ACC112 (cell line): Measurements from ENCODE around the gene FGFRL1.

Source experiments
- H2AFZ ChIP-seq: fragments of 200-600 bp; sonication (generic); one replicate; pipeline ENCODE4 v1.6.0; 2017; ENCODE audit warnings: antibody characterized with exemption, low read length; ENCODE audit not compliant: unreplicated experiment
- H3K27ac ChIP-seq: fragments of 200-600 bp; sonication (generic); 2 replicates; pipeline ENCODE4 v1.5.1; 2014; ENCODE audit warnings: low read depth, mild to moderate bottlenecking, antibody characterized with exemption, low read length, moderate library complexity
- H3K27me3 ChIP-seq: fragments of 200-600 bp; sonication (generic); 2 replicates; pipeline ENCODE4 v1.6.1; 2014; ENCODE audit warnings: mild to moderate bottlenecking, antibody characterized with exemption, low read length, moderate library complexity, mixed read lengths; ENCODE audit not compliant: insufficient read depth
- H3K36me3 ChIP-seq: fragments of 200-600 bp; sonication (generic); 2 replicates; pipeline ENCODE4 v1.6.1; 2016; ENCODE audit warnings: mild to moderate bottlenecking, antibody characterized with exemption, low read length, moderate library complexity, mixed read lengths; ENCODE audit not compliant: insufficient read depth
- H3K4me1 ChIP-seq: fragments of 200-600 bp; sonication (generic); one replicate; pipeline ENCODE4 v1.6.1; 2016; ENCODE audit warnings: low read length, mixed read lengths; ENCODE audit not compliant: insufficient read depth, unreplicated experiment, control insufficient read depth
- H3K4me3 ChIP-seq: fragments of 200-600 bp; sonication (generic); 2 replicates; pipeline ENCODE4 v1.5.1; 2014; ENCODE audit warnings: mild to moderate bottlenecking, low read depth, low read length
- H3K79me2 ChIP-seq: fragments of 200-600 bp; sonication (generic); one replicate; pipeline ENCODE4 v1.6.0; 2016; ENCODE audit warnings: low read length; ENCODE audit not compliant: control insufficient read depth, unreplicated experiment, insufficient read depth

FGFRL1 gene

GRCh38 chr4:1022051-1022738 is 10.8 kb downstream of the FGFRL1 start:
- no peaks in the 10 kb centered on the region for H3K79me2 ChIP-seq
- H3K27ac ChIP-seq: no peak overlapping the region
- H3K4me1 ChIP-seq: no peaks in the 10 kb centered on the region
- no peak overlapping the region for H3K4me3 ChIP-seq
- no peak overlapping the region for H2AFZ ChIP-seq
- no peaks in the 10 kb centered on the region for H3K27me3 ChIP-seq
- H3K36me3 ChIP-seq: peaks cover 8% of the 10 kb centered on the region; the same call in 1 of the 2 replicates

GRCh38 chr4:1022739-1023066 is 11.3 kb downstream of the FGFRL1 start:
- peaks cover 8% of the 10 kb centered on the region; the same call in 1 of the 2 replicates for H3K36me3 ChIP-seq
- no peak overlapping the region for H2AFZ ChIP-seq
- no peaks in the 10 kb centered on the region for H3K27me3 ChIP-seq
- H3K27ac ChIP-seq: no peak overlapping the region
- no peak overlapping the region for H3K4me3 ChIP-seq
- no peaks in the 10 kb centered on the region for H3K79me2 ChIP-seq
- no peaks in the 10 kb centered on the region for H3K4me1 ChIP-seq

- Histone ChIP-seq H3K36me3 (peaks cover 8% of the 10 kb centered on the region; the same call in 1 of the 2 replicates), H3K79me2 (no peaks in the 10 kb centered on the region), H3K27me3 (no peaks in the 10 kb centered on the region), H2AFZ (no peak overlapping the region), H3K4me3 (no peak overlapping the region), H3K27ac (no peak overlapping the region), H3K4me1 (no peaks in the 10 kb centered on the region)
Measured at GRCh38 chr4:1023075-1023640, 11.7 kb downstream of the FGFRL1 start.

GRCh38 chr4:1023895-1024740 is 12.7 kb downstream of the FGFRL1 start:
- H2AFZ ChIP-seq: no peak overlapping the region

GRCh38 chr4:1024882-1025545 is 13.6 kb downstream of the FGFRL1 start:
- Histone ChIP-seq H3K79me2 (no peaks in the 10 kb centered on the region), H3K4me1 (no peaks in the 10 kb centered on the region), H2AFZ (no peak overlapping the region), H3K4me3 (no peak overlapping the region), H3K27ac (no peak overlapping the region), H3K36me3 (peaks cover 8% of the 10 kb centered on the region; the same call in 1 of the 2 replicates), H3K27me3 (no peaks in the 10 kb centered on the region)

More at GRCh38 chr4:1023895-1024740, 12.7 kb downstream of the FGFRL1 start:
- H3K4me3 ChIP-seq: no peak overlapping the region
- peaks cover 8% of the 10 kb centered on the region; the same call in 1 of the 2 replicates for H3K36me3 ChIP-seq
- no peaks in the 10 kb centered on the region for H3K4me1 ChIP-seq
- H3K27ac ChIP-seq: no peak overlapping the region
- H3K79me2 ChIP-seq: no peaks in the 10 kb centered on the region
- H3K27me3 ChIP-seq: no peaks in the 10 kb centered on the region

GRCh38 chr4:1026115-1026514 is 14.7 kb downstream of the FGFRL1 start:
- no peak overlapping the region for H2AFZ ChIP-seq
- no peak overlapping the region for H3K27ac ChIP-seq
- H3K79me2 ChIP-seq: no peaks in the 10 kb centered on the region
- no peaks in the 10 kb centered on the region for H3K4me1 ChIP-seq
- no peak overlapping the region for H3K4me3 ChIP-seq
- H3K36me3 ChIP-seq: peaks cover 8% of the 10 kb centered on the region; the same call in 1 of the 2 replicates
- no peaks in the 10 kb centered on the region for H3K27me3 ChIP-seq

GRCh38 chr4:1027219-1027914 is 15.9 kb downstream of the FGFRL1 start:
- Histone ChIP-seq H2AFZ (no peak overlapping the region), H3K79me2 (no peaks in the 10 kb centered on the region), H3K36me3 (peaks cover 8% of the 10 kb centered on the region; the same call in 1 of the 2 replicates), H3K27ac (no peak overlapping the region), H3K4me3 (no peak overlapping the region), H3K4me1 (no peaks in the 10 kb centered on the region), H3K27me3 (no peaks in the 10 kb centered on the region)

- no peak overlapping the region for H2AFZ ChIP-seq
- no peaks in the 10 kb centered on the region for H3K27me3 ChIP-seq
- no peaks in the 10 kb centered on the region for H3K79me2 ChIP-seq
- H3K4me1 ChIP-seq: no peaks in the 10 kb centered on the region
- no peak overlapping the region for H3K27ac ChIP-seq
- peaks cover 8% of the 10 kb centered on the region; the same call in 1 of the 2 replicates for H3K36me3 ChIP-seq
- no peak overlapping the region for H3K4me3 ChIP-seq
Measured at GRCh38 chr4:1027915-1028238, 16.5 kb downstream of the FGFRL1 start.

GRCh38 chr4:1028574-1029220 is 17.3 kb downstream of the FGFRL1 start:
- H2AFZ ChIP-seq: no peak overlapping the region
- H3K79me2 ChIP-seq: no peaks in the 10 kb centered on the region
- H3K27ac ChIP-seq: no peak overlapping the region
- H3K4me3 ChIP-seq: no peak overlapping the region
- H3K36me3 ChIP-seq: peaks cover 8% of the 10 kb centered on the region; the same call in 1 of the 2 replicates
- peaks cover 4% of the 10 kb centered on the region for H3K4me1 ChIP-seq
- H3K27me3 ChIP-seq: no peaks in the 10 kb centered on the region

- no peak overlapping the region for H2AFZ ChIP-seq
- no peaks in the 10 kb centered on the region for H3K27me3 ChIP-seq
- peaks cover 8% of the 10 kb centered on the region; the same call in 1 of the 2 replicates for H3K36me3 ChIP-seq
- H3K4me3 ChIP-seq: no peak overlapping the region
- H3K27ac ChIP-seq: no peak overlapping the region
- H3K79me2 ChIP-seq: no peaks in the 10 kb centered on the region
- H3K4me1 ChIP-seq: peaks cover 11% of the 10 kb centered on the region
Measured at GRCh38 chr4:1029529-1029928, 18.1 kb downstream of the FGFRL1 start.
